HG03066 (cell line): ENCODE data around the gene PCDHB10.
"Not testable (repeated sequence)": the region's sequence is repeated elsewhere in the genome, so short reads cannot be mapped to it uniquely, and the experiment has no call there.

Experiments
- ATAC-seq: cut with Tn5 transposase; IDR thresholded peaks from one replicate; pipeline ENCODE4 v1.9.1; 2021; ENCODE audit warnings: low read depth; ENCODE audit not compliant: unreplicated experiment

Gene PCDHB10

GRCh38 chr5:141192110-141192725 lies at the start of gene PCDHB10:
PCDHB10 (plus strand) TSS chr5:141192353; CDS start chr5:141192553, 200 bp downstream.
- no peak for ATAC-seq

GRCh38 chr5:141149812-141150211 lies 42.3 kb upstream of the PCDHB10 start, which contains the start of gene PCDHB6:
PCDHB6 (plus strand) TSS chr5:141150057; CDS start chr5:141150258, 201 bp downstream.
- no peak for ATAC-seq

GRCh38 chr5:141150224-141150992 lies 41.7 kb upstream of the PCDHB10 start:
- no peak for ATAC-seq

GRCh38 chr5:141150993-141151325 lies 41.2 kb upstream of the PCDHB10 start:
- ATAC-seq, result no peak

GRCh38 chr5:141151632-141152031 lies 40.5 kb upstream of the PCDHB10 start:
- not testable (repeated sequence) for ATAC-seq

- not testable (repeated sequence) for ATAC-seq
These were observed 40.1 kb upstream of the PCDHB10 start for GRCh38 chr5:141152096-141152495.

GRCh38 chr5:141155540-141156374 lies 36.4 kb upstream of the PCDHB10 start:
- no peak for ATAC-seq

- not testable (repeated sequence) for ATAC-seq
These were observed 34.8 kb upstream of the PCDHB10 start for GRCh38 chr5:141157356-141157755.

- not testable (repeated sequence) for ATAC-seq
These were observed 34.3 kb upstream of the PCDHB10 start for GRCh38 chr5:141157901-141158300.

GRCh38 chr5:141172381-141173204 lies 19.6 kb upstream of the PCDHB10 start, which contains the start of gene PCDHB7:
PCDHB7 (plus strand) TSS chr5:141172644; CDS start chr5:141172836, 192 bp downstream.
- ATAC-seq, result no peak

- not testable (repeated sequence) for ATAC-seq
These were observed 17.7 kb upstream of the PCDHB10 start for GRCh38 chr5:141174291-141175104.

GRCh38 chr5:141175933-141176332 lies 16.2 kb upstream of the PCDHB10 start:
- ATAC-seq, result no peak

GRCh38 chr5:141177577-141178191 lies 14.5 kb upstream of the PCDHB10 start, which contains the start of gene PCDHB8:
PCDHB8 (plus strand) TSS chr5:141177790; CDS start chr5:141178035, 245 bp downstream.
- not testable (repeated sequence) for ATAC-seq

GRCh38 chr5:141179371-141179770 lies 12.8 kb upstream of the PCDHB10 start:
- not testable (repeated sequence) for ATAC-seq

GRCh38 chr5:141179876-141180275 lies 12.3 kb upstream of the PCDHB10 start:
- not testable (repeated sequence) for ATAC-seq

GRCh38 chr5:141180313-141180712 lies 11.8 kb upstream of the PCDHB10 start:
- no peak for ATAC-seq

GRCh38 chr5:141182248-141182647 lies 9.9 kb upstream of the PCDHB10 start, which contains the start of gene PCDHB16:
PCDHB16 (plus strand) TSS chr5:141182387; CDS start chr5:141182560, 173 bp downstream.
- ATAC-seq, result no peak

GRCh38 chr5:141184117-141184855 lies 7.9 kb upstream of the PCDHB10 start:
- ATAC-seq, result not testable (repeated sequence)
